IgD-negative memory B cell (primary cell): ENCODE data around the gene MXRA5. TPM values are rescaled to one million over a fixed set of nuclear protein-coding genes. Genes with fewer than 3 reads are reported as not detected.
"Not testable (repeated sequence)": the region's sequence is repeated elsewhere in the genome, so short reads cannot be mapped to it uniquely, and the experiment has no call there.

Source experiments
- H3K27ac Mint-ChIP-seq, 3 donors: one replicate each; pipeline ENCODE4 v1.8.0; 2020 to 2022; ENCODE audit warnings: mild to moderate bottlenecking in 3 of 3, mixed read lengths in 3 of 3, moderate library complexity in 1 of 3
- H3K27me3 Mint-ChIP-seq: one replicate; pipeline ENCODE4 v1.8.0; 2021; ENCODE audit warnings: mixed read lengths
- H3K36me3 Mint-ChIP-seq: one replicate; pipeline ENCODE4 v1.8.0; 2020; ENCODE audit warnings: mild to moderate bottlenecking, mixed read lengths
- H3K4me1 Mint-ChIP-seq, 3 donors: one replicate each; pipeline ENCODE4 v1.8.0; 2020 to 2022; ENCODE audit warnings: mixed read lengths in 3 of 3, mild to moderate bottlenecking in 1 of 3
- H3K4me3 Mint-ChIP-seq, 4 donors: one replicate each; pipeline ENCODE4 v1.8.0; 2020 to 2022; ENCODE audit warnings: mild to moderate bottlenecking in 4 of 4, mixed read lengths in 4 of 4, moderate library complexity in 3 of 4
- H3K9me3 Mint-ChIP-seq, 3 donors: one replicate each; pipeline ENCODE4 v1.8.0; 2020 to 2021; ENCODE audit warnings: mixed read lengths in 3 of 3, mild to moderate bottlenecking in 1 of 3
- polyA plus RNA-seq: library from polyadenylated mRNA; unstranded; fragments of 300-500 nt; fragmentation: Illumina TruSeq; gene quantifications from one replicate; pipeline ENCODE4 v1.2.3, GENCODE V29; 2021

The MXRA5 gene, protein sequence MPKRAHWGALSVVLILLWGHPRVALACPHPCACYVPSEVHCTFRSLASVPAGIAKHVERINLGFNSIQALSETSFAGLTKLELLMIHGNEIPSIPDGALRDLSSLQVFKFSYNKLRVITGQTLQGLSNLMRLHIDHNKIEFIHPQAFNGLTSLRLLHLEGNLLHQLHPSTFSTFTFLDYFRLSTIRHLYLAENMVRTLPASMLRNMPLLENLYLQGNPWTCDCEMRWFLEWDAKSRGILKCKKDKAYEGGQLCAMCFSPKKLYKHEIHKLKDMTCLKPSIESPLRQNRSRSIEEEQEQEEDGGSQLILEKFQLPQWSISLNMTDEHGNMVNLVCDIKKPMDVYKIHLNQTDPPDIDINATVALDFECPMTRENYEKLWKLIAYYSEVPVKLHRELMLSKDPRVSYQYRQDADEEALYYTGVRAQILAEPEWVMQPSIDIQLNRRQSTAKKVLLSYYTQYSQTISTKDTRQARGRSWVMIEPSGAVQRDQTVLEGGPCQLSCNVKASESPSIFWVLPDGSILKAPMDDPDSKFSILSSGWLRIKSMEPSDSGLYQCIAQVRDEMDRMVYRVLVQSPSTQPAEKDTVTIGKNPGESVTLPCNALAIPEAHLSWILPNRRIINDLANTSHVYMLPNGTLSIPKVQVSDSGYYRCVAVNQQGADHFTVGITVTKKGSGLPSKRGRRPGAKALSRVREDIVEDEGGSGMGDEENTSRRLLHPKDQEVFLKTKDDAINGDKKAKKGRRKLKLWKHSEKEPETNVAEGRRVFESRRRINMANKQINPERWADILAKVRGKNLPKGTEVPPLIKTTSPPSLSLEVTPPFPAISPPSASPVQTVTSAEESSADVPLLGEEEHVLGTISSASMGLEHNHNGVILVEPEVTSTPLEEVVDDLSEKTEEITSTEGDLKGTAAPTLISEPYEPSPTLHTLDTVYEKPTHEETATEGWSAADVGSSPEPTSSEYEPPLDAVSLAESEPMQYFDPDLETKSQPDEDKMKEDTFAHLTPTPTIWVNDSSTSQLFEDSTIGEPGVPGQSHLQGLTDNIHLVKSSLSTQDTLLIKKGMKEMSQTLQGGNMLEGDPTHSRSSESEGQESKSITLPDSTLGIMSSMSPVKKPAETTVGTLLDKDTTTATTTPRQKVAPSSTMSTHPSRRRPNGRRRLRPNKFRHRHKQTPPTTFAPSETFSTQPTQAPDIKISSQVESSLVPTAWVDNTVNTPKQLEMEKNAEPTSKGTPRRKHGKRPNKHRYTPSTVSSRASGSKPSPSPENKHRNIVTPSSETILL (N-terminal part only)
- not detected for polyA plus RNA-seq

DNA sequence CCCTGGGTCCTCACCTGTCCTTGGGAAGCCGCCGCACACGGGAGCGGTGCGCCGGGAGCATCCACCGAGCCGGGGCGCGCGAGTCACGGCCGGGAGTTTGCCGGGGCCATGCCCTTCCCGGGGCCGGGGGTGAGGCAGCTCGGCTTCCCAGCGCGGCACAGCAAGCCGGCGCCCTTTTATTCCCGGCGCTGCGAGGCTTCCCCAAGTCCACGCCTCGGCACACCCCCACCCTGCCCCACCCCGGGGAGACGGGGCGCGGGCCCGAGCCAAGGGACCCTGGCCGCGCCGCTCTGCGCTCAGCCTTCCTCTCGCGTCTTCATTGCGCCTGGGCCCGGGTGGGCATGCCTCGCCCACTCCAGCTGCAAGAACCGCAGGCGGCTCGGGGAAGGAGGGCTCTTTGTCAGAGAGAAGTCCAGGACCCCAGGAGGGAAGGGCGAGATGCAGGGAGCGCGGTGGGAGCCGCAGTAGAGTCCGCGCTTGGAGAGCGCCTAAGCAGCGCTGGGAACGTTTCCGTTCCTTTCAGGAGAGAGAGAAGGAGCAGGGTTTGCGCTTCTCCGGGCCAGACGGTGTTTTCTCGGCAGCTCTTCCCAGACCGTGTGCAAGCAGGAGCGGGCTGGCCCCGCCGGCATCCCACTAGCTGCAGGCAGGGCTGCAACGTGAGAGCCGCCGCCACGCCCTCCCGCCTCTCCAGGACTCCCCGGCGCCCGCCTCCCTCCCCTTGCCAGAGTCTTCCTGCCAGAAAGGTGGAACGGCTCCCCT lies at the start of gene MXRA5:
Gene MXRA5 (minus strand): TSS at position 152 of the 759 bp plus-strand sequence. CDS start 2,819 bp downstream, outside the sequence.
- Mint-ChIP-seq H3K9me3 (peaks cover 5 to 16% (median 9%) of the 10 kb centered on the region in 3 donors), H3K4me1 (no peaks in the 10 kb centered on the region), H3K4me3 (no peak within 1 kb of the TSS), H3K27ac (no peak within 1 kb of the TSS), H3K27me3 (peaks cover 26% of the 10 kb centered on the region), H3K36me3 (no peaks in the 10 kb centered on the region)

DNA sequence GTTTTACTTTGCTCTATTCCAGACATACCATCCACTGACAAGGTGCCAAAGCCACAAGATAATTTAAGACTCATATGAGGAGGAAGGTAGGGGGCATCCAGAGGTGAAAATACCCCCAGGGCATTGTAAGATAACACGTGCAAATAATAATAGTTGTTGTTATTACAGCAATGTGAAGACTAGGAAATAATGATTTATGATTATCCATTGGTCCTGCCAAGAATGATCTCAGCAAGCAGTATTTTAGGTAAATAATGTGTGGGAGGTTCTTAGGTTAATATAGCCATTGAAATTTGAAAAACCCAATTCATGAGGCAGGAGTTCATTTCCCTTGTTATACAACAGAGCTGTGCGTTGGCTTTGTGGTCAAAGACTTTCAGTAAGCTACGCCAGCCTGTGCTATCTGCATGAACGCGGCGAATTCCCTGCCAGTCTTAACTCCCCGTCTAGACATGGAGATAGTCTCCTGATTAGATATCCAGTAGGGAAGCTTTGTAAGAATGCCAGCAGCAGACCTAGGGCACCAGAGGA lies 47.2 kb upstream of the MXRA5 start:
- Mint-ChIP-seq H3K4me3 (no peak overlapping the region), H3K9me3 (peaks cover 0 to 1% (median 0%) of the 10 kb centered on the region in 3 donors), H3K36me3 (no peaks in the 10 kb centered on the region), H3K4me1 (no peaks in the 10 kb centered on the region), H3K27me3 (no peaks in the 10 kb centered on the region), H3K27ac (no peak overlapping the region)

DNA sequence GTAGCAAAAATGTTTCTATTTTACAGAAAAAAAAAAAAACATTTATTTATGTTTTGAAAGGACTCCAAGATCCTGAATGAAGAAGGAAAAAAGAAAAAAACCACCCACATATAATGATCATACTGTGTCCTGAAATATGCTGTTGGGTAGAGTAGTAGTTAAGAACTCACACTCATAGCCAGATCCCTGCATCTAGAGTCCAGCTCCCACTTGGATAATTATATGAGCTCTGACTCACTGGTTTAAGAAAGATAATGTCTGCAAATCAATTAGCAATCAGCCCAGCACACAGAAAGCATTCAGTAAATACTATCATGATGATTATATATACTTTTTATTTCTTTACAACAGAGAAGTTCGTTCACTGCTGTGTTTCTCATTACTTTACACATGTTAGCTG lies 46.7 kb upstream of the MXRA5 start:
- Mint-ChIP-seq H3K4me3 (no peak overlapping the region), H3K27me3 (no peaks in the 10 kb centered on the region), H3K36me3 (no peaks in the 10 kb centered on the region), H3K4me1 (no peaks in the 10 kb centered on the region), H3K9me3 (peaks cover 0 to 1% (median 0%) of the 10 kb centered on the region in 3 donors), H3K27ac (no peak overlapping the region)

DNA sequence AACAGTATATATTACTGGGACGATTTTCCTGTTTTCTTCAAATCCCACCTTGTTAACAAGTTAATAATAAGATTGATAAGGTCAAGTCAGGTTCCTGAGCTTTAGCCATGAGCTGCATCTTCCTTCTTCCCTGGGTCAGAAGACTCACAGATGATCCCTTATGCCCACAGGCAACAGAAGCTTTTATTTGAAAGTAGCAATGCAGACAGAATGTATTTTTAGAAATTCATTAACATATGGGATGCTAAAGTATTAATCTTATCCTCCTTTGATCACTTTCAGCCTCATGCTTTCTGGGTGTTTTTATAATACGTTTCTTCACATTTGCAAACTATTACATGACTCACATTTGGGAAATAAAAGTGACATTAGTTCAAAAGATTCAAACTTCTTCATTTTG lies 42.0 kb upstream of the MXRA5 start:
- no peaks in the 10 kb centered on the region for H3K27me3 Mint-ChIP-seq
- no peak overlapping the region for H3K27ac Mint-ChIP-seq
- no peak overlapping the region for H3K4me3 Mint-ChIP-seq
- no peaks in the 10 kb centered on the region for H3K9me3 Mint-ChIP-seq
- H3K4me1 Mint-ChIP-seq, result no peaks in the 10 kb centered on the region
- H3K36me3 Mint-ChIP-seq, result no peaks in the 10 kb centered on the region

DNA sequence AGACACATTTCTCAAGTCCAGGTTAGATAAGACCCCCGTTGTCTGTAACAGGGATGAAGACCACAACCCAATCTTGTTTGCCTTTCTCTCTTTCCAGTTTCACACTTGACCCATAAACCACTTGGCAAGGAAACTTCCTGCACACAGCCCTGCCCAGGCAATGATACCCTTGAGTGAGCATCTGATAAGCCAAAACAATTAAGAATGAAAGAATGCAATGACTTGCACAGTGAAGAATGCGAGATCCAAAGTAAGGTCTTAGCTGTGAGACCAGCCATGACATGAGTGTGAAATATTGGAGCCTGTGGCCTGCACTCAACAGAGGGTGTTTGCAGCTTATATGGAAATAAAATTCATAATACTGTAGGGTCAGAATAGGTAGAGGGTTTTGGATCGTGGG lies 37.9 kb upstream of the MXRA5 start:
- H3K36me3 Mint-ChIP-seq, result no peaks in the 10 kb centered on the region
- H3K4me1 Mint-ChIP-seq, result no peaks in the 10 kb centered on the region
- no peak overlapping the region for H3K27ac Mint-ChIP-seq
- H3K9me3 Mint-ChIP-seq, result peaks cover 0 to 5% (median 0%) of the 10 kb centered on the region in 3 donors
- H3K27me3 Mint-ChIP-seq, result no peaks in the 10 kb centered on the region
- H3K4me3 Mint-ChIP-seq, result no peak overlapping the region

DNA sequence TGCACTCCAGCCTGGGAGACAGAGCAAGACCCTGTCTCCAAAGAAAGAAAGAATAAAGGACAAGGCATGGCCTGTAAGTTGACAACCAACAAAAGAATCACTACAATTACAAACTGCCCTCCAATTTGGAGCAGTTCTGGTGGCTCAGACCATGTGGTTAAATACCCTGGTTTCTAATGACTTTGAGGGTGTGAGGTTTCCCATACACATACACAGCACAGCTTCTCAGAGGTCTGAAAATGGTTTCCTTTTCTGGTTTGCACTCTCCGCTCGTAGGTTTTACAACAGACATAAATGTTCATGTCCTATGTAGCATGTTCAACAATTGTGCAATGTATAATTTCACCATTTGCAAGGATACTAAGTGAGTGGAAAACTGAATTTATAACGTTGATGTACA lies 34.2 kb upstream of the MXRA5 start:
- Mint-ChIP-seq H3K4me1 (no peaks in the 10 kb centered on the region), H3K27me3 (no peaks in the 10 kb centered on the region), H3K4me3 (no peak overlapping the region), H3K9me3 (peaks cover 0 to 8% (median 4%) of the 10 kb centered on the region in 3 donors), H3K27ac (no peak overlapping the region), H3K36me3 (no peaks in the 10 kb centered on the region)

DNA sequence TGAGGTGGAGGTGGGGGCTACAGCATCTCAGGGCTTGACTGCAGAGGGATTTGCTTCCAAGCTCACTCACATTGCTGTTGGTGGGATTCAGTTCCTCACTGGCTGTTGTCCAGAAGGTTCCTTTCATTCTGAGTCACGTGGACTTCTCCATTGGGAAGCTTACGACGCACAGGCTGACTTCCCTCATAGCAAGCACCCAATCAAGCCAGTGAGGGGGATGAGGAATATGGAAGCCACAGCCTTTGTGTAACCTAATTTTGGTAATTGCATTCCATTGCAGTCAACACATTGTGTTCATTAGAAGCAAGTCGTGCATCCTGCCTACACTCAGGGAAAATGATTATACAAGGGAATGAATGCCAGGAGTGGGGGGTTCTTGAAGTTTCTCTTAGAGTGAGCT lies 32.7 kb upstream of the MXRA5 start:
- Mint-ChIP-seq H3K36me3 (no peaks in the 10 kb centered on the region), H3K4me3 (no peak overlapping the region), H3K4me1 (no peaks in the 10 kb centered on the region), H3K9me3 (peaks cover 0 to 8% (median 7%) of the 10 kb centered on the region in 3 donors), H3K27ac (peak overlapping the region in 1 of 3 donors; percentile 24), H3K27me3 (no peaks in the 10 kb centered on the region)

DNA sequence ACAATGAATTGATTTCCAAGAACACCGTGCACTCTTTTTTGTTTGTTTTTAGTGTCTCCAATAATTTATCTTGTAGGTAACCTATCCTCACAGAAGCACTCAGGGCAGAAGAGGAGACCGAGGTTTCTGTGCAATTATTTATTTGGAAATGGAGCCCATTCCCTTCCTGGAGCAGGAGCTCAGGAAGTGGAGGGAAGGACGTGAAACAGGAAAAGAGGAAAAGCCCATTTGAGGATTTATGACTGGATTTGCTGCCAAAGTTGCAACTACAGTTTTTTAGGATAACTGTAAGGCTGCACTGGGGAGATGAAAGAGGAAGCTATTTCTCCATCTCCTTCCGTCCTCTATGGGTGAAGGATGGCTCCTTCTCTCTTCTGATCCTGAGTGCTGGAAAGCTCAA lies 31.7 kb upstream of the MXRA5 start:
- Mint-ChIP-seq H3K9me3 (peaks cover 0 to 10% (median 8%) of the 10 kb centered on the region in 3 donors), H3K27me3 (no peaks in the 10 kb centered on the region), H3K4me3 (no peak overlapping the region), H3K36me3 (no peaks in the 10 kb centered on the region), H3K27ac (no peak overlapping the region), H3K4me1 (no peaks in the 10 kb centered on the region)

DNA sequence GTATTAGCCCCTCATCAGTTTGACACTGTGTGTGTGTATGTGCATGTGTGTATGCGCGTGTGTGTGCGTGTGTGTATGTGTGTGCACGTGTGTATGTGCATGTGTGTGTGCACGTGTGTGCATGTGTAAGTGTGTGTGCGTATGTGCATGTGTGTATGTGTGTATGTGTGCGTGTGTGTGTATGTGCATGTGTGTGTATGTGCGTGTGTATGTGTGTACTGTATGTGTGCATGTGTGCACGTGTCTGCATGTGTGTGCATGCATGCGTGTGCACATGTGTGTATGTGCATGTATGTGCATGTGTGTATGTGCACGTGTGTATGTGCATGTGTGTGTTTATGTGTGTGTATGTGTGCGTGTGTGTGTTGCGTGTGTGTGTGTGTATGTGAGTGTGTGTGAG lies 31.1 kb upstream of the MXRA5 start:
- peaks cover 0 to 14% (median 8%) of the 10 kb centered on the region in 3 donors for H3K9me3 Mint-ChIP-seq
- H3K27me3 Mint-ChIP-seq, result no peaks in the 10 kb centered on the region
- H3K27ac Mint-ChIP-seq, result no peak overlapping the region
- H3K36me3 Mint-ChIP-seq, result no peaks in the 10 kb centered on the region
- H3K4me3 Mint-ChIP-seq, result no peak overlapping the region
- no peaks in the 10 kb centered on the region for H3K4me1 Mint-ChIP-seq

DNA sequence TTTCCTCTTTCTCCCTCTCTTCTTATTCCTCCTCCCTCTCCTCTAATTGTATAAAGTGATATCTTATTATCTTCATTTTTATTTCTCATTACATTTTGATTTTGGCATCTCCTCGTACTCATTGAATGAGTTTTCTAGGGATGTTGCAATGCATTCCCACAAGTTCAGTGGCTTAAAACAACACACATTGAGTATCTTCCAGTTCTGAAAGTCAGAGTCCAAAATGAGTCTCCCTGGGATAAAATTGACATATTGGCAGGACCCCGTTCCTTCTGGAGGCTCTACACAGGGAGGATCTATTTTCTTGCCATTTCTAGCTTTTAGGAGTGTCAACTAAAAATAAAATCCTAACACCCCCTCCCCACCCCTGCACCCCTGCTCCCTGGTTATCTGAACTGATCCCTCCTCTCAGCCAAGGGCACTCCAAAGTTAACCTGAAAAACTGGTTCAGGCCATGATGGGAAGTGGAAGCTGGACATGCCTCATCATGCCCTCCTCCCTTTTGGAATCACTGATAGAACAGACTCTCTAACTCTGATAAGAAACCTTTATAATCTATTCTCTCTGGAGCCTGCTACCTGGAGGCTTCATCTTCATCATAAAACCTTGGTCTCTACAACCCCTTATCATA lies 29.5 kb upstream of the MXRA5 start:
- H3K4me3 Mint-ChIP-seq, H3K27me3 Mint-ChIP-seq, H3K4me1 Mint-ChIP-seq, H3K27ac Mint-ChIP-seq, H3K36me3 Mint-ChIP-seq: not testable (repeated sequence)
- peaks cover 0 to 14% (median 8%) of the 10 kb centered on the region in 3 donors for H3K9me3 Mint-ChIP-seq

DNA sequence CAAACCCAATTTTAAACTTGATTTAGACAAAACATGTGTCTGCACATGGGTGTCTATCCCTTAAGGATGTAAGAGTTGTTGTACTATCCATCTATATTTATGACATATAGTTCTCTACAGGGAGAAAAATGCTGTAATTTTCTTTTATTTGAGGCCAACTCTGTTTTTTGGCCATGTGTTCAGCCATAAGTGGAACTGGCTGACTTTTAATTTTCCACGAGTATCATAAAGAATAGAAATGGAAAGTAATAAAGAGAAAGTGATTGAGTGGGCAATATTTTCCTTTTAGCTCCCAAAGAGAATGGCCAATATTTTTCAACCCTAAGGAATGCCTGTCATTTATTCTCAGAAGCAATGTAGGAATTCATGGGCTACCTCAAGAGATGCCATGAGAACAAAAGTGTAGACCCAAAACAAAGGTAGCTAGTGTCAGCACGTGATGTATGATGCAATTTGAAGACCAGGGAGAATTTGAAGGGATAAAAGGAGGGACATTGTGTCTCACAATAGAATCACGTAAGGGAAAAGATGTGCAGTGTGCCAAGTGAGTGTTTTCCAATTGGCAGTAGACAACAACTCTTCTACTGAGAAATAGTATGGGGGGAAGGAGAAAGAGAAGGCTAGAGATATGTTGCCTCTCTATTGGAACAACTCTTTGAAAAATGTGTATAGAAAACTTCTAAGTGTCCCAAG lies 27.8 kb upstream of the MXRA5 start:
- no peak overlapping the region for H3K27ac Mint-ChIP-seq
- no peaks in the 10 kb centered on the region for H3K4me1 Mint-ChIP-seq
- H3K36me3 Mint-ChIP-seq, result no peaks in the 10 kb centered on the region
- no peaks in the 10 kb centered on the region for H3K27me3 Mint-ChIP-seq
- H3K9me3 Mint-ChIP-seq, result peaks cover 0 to 14% (median 6%) of the 10 kb centered on the region in 3 donors
- H3K4me3 Mint-ChIP-seq, result no peak overlapping the region

DNA sequence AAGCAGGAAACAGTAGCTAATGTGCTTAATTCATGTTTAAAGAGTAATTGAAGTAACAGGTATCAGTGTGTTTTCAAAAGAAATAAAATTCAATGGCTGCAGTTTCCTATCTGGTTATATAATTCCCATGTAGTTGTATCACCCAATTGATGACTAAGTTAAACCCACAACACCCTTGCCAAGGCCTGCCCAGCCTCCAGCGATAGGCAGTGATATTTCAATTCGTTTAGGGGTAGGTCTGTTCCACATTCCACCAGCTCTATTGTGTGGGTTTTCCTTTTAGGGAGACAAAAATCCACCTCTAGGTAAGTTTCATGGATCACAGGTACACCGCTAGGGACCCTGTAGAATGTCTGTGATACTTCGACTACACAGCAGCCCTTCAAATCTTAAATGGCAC lies 24.7 kb upstream of the MXRA5 start:
- H3K27me3 Mint-ChIP-seq, result no peaks in the 10 kb centered on the region
- H3K36me3 Mint-ChIP-seq, result no peaks in the 10 kb centered on the region
- H3K27ac Mint-ChIP-seq, result no peak overlapping the region
- H3K9me3 Mint-ChIP-seq, result peaks cover 0 to 10% (median 3%) of the 10 kb centered on the region in 3 donors
- H3K4me3 Mint-ChIP-seq, result no peak overlapping the region
- H3K4me1 Mint-ChIP-seq, result no peaks in the 10 kb centered on the region

DNA sequence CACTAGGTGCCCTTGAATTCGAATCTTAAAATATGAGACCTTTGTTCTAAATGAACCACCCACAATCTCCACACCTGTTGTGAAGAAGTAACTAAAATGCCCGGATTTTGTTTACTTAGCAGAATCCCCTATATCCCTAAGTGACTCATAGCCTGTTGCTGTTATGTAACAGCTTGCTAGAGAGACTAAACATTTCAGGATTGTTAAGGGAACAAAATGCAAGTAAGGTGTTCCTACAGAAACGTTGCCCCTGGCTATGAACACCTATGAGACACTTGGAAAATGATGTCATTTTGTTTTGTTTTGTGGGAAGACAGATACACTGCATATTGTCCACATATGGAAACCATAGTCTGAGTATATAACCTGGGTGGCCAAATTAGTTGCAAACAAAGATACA lies 24.2 kb upstream of the MXRA5 start:
- no peaks in the 10 kb centered on the region for H3K4me1 Mint-ChIP-seq
- H3K4me3 Mint-ChIP-seq, result no peak overlapping the region
- peaks cover 0 to 10% (median 3%) of the 10 kb centered on the region in 3 donors for H3K9me3 Mint-ChIP-seq
- no peak overlapping the region for H3K27ac Mint-ChIP-seq
- H3K27me3 Mint-ChIP-seq, result no peaks in the 10 kb centered on the region
- no peaks in the 10 kb centered on the region for H3K36me3 Mint-ChIP-seq
